Measurements from ENCODE around the gene STPG1.

- TF ChIP-seq, protein P1, sequence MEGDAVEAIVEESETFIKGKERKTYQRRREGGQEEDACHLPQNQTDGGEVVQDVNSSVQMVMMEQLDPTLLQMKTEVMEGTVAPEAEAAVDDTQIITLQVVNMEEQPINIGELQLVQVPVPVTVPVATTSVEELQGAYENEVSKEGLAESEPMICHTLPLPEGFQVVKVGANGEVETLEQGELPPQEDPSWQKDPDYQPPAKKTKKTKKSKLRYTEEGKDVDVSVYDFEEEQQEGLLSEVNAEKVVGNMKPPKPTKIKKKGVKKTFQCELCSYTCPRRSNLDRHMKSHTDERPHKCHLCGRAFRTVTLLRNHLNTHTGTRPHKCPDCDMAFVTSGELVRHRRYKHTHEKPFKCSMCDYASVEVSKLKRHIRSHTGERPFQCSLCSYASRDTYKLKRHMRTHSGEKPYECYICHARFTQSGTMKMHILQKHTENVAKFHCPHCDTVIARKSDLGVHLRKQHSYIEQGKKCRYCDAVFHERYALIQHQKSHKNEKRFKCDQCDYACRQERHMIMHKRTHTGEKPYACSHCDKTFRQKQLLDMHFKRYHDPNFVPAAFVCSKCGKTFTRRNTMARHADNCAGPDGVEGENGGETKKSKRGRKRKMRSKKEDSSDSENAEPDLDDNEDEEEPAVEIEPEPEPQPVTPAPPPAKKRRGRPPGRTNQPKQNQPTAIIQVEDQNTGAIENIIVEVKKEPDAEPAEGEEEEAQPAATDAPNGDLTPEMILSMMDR (IDR thresholded peaks at IDR 0.05; ENCODE audit: low read length), result no peak
- TF ChIP-seq EZH2 (optimal IDR thresholded peaks at IDR 0.05; ENCODE audit: low read depth, low read length), result no peak
Measured at GRCh38 chr1:24379733-24380315, 33.8 kb downstream of the STPG1 start.
